RPMI8226 (cell line): ENCODE data around the gene ZBTB20.

Experiments used
- DNase-seq: peaks from one replicate; pipeline ENCODE4 v3.0.0-alpha.2; 2015

ZBTB20 gene

GRCh38 chr3:114392831-114393230 is 754.3 kb downstream of the ZBTB20 start:
- DNase-seq, result no peak

GRCh38 chr3:114389156-114389555 is 757.9 kb downstream of the ZBTB20 start:
- no peak for DNase-seq

GRCh38 chr3:114384558-114384903 is 762.6 kb downstream of the ZBTB20 start:
- no peak for DNase-seq

- peak; percentile 59 for DNase-seq
These were observed 763.1 kb downstream of the ZBTB20 start for GRCh38 chr3:114383875-114384557.

- no peak for DNase-seq
These were observed 766.8 kb downstream of the ZBTB20 start for GRCh38 chr3:114380233-114380651.

GRCh38 chr3:114379266-114379665 is 767.8 kb downstream of the ZBTB20 start:
- no peak for DNase-seq

- DNase-seq, result no peak
These were observed 768.3 kb downstream of the ZBTB20 start for GRCh38 chr3:114378760-114379159.

GRCh38 chr3:114377426-114377825 is 769.7 kb downstream of the ZBTB20 start:
- DNase-seq, result no peak

GRCh38 chr3:114376516-114377185 is 770.4 kb downstream of the ZBTB20 start:
- DNase-seq, result no peak

GRCh38 chr3:114375608-114376421 is 771.3 kb downstream of the ZBTB20 start:
- no peak for DNase-seq

- no peak for DNase-seq
These were observed 772.6 kb downstream of the ZBTB20 start for GRCh38 chr3:114374433-114374990.

GRCh38 chr3:114370537-114371174 is 776.4 kb downstream of the ZBTB20 start:
- DNase-seq, result no peak

- DNase-seq, result no peak
These were observed 781.2 kb downstream of the ZBTB20 start for GRCh38 chr3:114365909-114366308.

- no peak for DNase-seq
These were observed 782.1 kb downstream of the ZBTB20 start for GRCh38 chr3:114364806-114365654.

GRCh38 chr3:114363554-114364202 is 783.4 kb downstream of the ZBTB20 start:
- no peak for DNase-seq

- DNase-seq, result no peak
These were observed 784.3 kb downstream of the ZBTB20 start for GRCh38 chr3:114362815-114363214.

- no peak for DNase-seq
These were observed 785.7 kb downstream of the ZBTB20 start for GRCh38 chr3:114361391-114361790.

- DNase-seq, result no peak
These were observed 790.6 kb downstream of the ZBTB20 start for GRCh38 chr3:114356525-114356924.

- DNase-seq, result no peak
These were observed 791.0 kb downstream of the ZBTB20 start for GRCh38 chr3:114356066-114356465.

- no peak for DNase-seq
These were observed 791.4 kb downstream of the ZBTB20 start for GRCh38 chr3:114355653-114356052.

- no peak for DNase-seq
These were observed 795.3 kb downstream of the ZBTB20 start for GRCh38 chr3:114351822-114352145.
